Pancreas (tissue), 10 donors: Measurements from ENCODE around the gene TTLL5. TPM values are rescaled to one million over a fixed set of nuclear protein-coding genes. Genes with fewer than 3 reads are reported as not detected.

Experiments
- ATAC-seq, 4 donors: fragments of 200-7000 bp; cut with Tn5 transposase; one replicate each; pipeline versions ENCODE4 v1.8.0 to v1.9.1; 2020; ENCODE audit warnings: mild to moderate bottlenecking in 4 of 4, moderate library complexity in 4 of 4
- DNase-seq, 6 donors: peaks; one replicate each; pipeline ENCODE4 v3.0.0-alpha.2; 2020
- FAIRE-seq: peaks from 2 replicates; lab custom pipeline; 2012; peaks lifted over from hg19 to GRCh38; lab: Jason Lieb, UNC
- H3K27ac ChIP-seq, 4 donors: fragments of 200-600 bp; sonication (generic); 1 replicate in 3 of 4; 2 replicates in 1 of 4; pipeline versions ENCODE4 v1.5.0 to v1.8.0; 2020
- H3K27me3 ChIP-seq, 4 donors: fragments of 200-600 bp; one replicate each; pipeline ENCODE4 v1.8.0; 2021
- H3K36me3 ChIP-seq, 3 donors: fragments of 200-600 bp; sonication (generic) in 1 of 3; one replicate each; pipeline versions ENCODE4 v1.5.0 to v1.8.0; 2020 to 2021
- H3K4me1 ChIP-seq, 3 donors: fragments of 200-600 bp; one replicate each; pipeline ENCODE4 v1.8.0; 2021
- H3K4me3 ChIP-seq, 4 donors: fragments of 200-600 bp; sonication (generic) in 2 of 4; one replicate each; pipeline versions ENCODE4 v1.5.0 to v1.8.0; 2020 to 2021
- H3K9me3 ChIP-seq, 4 donors: fragments of 200-600 bp; one replicate each; pipeline ENCODE4 v1.8.0; 2021
- WGBS, 2 donors: extraction: QIAGEN DNeasy Blood & Tissue Kit; methylation state at CpG; one replicate each; pipeline ENCODE4 v1.1.7; 2013; 5-methylcytosine and 5-hydroxymethylcytosine counted together
- intact Hi-C, 3 donors: fragments of 100-400 bp; cut with DNase I; formaldehyde crosslinking; loops; one replicate each; pipeline versions ENCODE4 v1.11.1 to v1.14.2; 2022
- polyA plus RNA-seq, 2 donors: library from polyadenylated mRNA; stranded (reverse); fragments of 200-250 nt; gene quantifications; one replicate each; pipeline ENCODE4 v1.2.3, GENCODE V29; 2013
- total RNA-seq, 6 donors: library from RNA; stranded (reverse); fragmentation: NEBNext Ultra II Directional in 4 of 6; extraction: Animal tissue kit (Norgen Biotek cat#: 25700) in 4 of 6; gene quantifications; one replicate each; pipeline versions ENCODE4 v1.2.1 to v1.2.4, GENCODE V29; 2021 to 2023
- TF ChIP-seq, protein P1 (sequence below), 4 donors: fragments of 200-600 bp; sonication (generic) in 3 of 4; IDR thresholded peaks; one replicate each; pipeline versions ENCODE4 v1.5.0 to v1.8.0; 2021; ENCODE audit warnings: antibody characterized with exemption in 4 of 4
- donor health status: healthy with polysubstance abuse.
- donor health status: DM: no; HTN: no; CAD: no; lungs with moderate emphysema.
- donor health status: DM: no; HTN: no; CAD: no.
- donor health status: control.
- donor health status: control.
- donor health status: Bipolar disorder and iron deficiency.
- donor health status: DM: yes; HTN: yes; CAD: no.
- donor health status: DM: no; HTN: no; CAD: no.
- donor health status: DM: no; HTN: no; CAD: no.
- donor health status: DM: yes; HTN: yes; CAD: no.

TTLL5 gene
- total and polyA plus RNA-seq, 8 donors: 7.6 to 22.6 (median 12.0) TPM

DNA sequence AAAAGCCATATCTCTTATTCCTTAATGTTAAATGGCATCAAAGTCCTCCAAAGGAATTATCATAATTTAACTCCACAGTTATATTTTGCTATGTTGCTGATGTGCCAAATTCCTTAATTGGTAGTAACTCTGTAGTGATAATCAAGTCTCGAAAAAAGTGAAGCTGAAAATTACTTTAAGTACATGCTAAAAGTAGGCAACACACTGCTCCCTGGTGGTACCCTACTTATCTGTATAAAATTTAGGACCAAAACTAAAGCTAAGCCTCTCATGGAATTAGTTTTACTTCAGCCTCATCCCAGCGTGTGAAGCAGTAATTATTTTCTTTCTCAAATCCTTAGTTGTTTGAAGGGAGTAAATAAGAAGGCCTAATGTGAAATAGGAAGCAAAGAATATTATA is 132.8 kb downstream of the TTLL5 start:
- no peak for DNase-seq
- TF ChIP-seq, protein P1, sequence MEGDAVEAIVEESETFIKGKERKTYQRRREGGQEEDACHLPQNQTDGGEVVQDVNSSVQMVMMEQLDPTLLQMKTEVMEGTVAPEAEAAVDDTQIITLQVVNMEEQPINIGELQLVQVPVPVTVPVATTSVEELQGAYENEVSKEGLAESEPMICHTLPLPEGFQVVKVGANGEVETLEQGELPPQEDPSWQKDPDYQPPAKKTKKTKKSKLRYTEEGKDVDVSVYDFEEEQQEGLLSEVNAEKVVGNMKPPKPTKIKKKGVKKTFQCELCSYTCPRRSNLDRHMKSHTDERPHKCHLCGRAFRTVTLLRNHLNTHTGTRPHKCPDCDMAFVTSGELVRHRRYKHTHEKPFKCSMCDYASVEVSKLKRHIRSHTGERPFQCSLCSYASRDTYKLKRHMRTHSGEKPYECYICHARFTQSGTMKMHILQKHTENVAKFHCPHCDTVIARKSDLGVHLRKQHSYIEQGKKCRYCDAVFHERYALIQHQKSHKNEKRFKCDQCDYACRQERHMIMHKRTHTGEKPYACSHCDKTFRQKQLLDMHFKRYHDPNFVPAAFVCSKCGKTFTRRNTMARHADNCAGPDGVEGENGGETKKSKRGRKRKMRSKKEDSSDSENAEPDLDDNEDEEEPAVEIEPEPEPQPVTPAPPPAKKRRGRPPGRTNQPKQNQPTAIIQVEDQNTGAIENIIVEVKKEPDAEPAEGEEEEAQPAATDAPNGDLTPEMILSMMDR (IDR thresholded peaks at IDR 0.05): no peak
- no peak for FAIRE-seq
- intact Hi-C loops: no loop called here
- no peak overlapping the region for H3K4me3 ChIP-seq
- no peaks in the 10 kb centered on the region for H3K27me3 ChIP-seq
- no peaks in the 10 kb centered on the region for H3K4me1 ChIP-seq
- WGBS, 2 donors: 77 to 82% methylated on average over 2 of the region's 2 CpGs
- peak in 2 of 4 donors; percentile 47 to 61 for ATAC-seq
- H3K36me3 ChIP-seq: no peaks in the 10 kb centered on the region
- no peaks in the 10 kb centered on the region for H3K9me3 ChIP-seq
- no peak overlapping the region for H3K27ac ChIP-seq

DNA sequence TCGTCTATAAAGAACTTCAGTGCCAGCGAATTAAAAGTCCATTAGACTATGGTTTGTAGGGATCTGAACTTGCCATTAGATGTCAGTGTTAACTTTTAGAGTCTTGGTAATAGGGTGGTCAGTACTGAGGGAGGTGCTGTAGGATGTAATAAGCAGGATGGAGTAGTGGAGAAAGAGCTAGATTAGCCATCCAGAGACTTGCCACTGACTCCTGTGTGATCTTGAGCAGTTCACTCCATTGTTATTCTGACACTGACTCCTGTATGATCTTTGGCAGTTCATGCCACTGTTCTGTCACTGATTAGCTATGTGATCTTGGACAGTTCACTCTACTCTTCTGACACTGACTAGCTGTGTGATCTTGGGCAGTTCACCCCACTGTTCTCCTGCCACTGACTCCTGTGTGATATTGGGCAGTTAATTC is 133.6 kb downstream of the TTLL5 start:
- Histone ChIP-seq H3K4me1 (no peaks in the 10 kb centered on the region), H3K4me3 (no peak overlapping the region), H3K36me3 (no peaks in the 10 kb centered on the region), H3K27me3 (no peaks in the 10 kb centered on the region), H3K9me3 (no peaks in the 10 kb centered on the region), H3K27ac (no peak overlapping the region)
- ATAC-seq (peak; percentile 77 to 94 (median 88)), FAIRE-seq (no peak), DNase-seq (no peak)
- intact Hi-C loops: no loop called here
- WGBS, 2 donors: 36 to 49% methylated on average over 2 of the region's 2 CpGs
- TF ChIP-seq, protein P1 (IDR thresholded peaks at IDR 0.05): no peak

DNA sequence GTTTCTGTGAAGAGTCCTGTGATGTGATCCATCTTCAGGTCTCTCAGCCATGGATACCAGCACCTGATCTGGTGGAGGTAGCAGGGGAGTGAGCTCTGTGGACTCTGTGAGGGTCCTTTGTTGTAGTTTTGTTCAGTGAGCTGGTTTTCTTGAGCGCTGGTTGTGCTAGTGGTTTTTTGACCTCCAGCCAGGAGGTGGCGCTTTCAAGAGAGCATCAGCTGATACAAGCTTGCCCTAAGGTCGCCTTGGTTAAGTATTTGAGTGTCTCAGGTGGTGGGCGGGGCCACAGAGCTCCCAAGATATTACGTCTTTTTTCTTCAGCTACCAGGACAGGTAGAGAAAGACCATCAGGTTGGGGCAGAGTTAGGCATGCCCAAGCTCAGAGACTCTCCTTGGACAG is 139.7 kb downstream of the TTLL5 start:
- ATAC-seq: no peak
- TF ChIP-seq, protein P1 (IDR thresholded peaks at IDR 0.05): no peak
- WGBS, 2 donors: 96 to 99% methylated on average over 5 of the region's 5 CpGs
- DNase-seq: peak in 1 of 6 donors; percentile 6
- Histone ChIP-seq H3K27ac (no peak overlapping the region), H3K4me1 (no peaks in the 10 kb centered on the region), H3K9me3 (no peaks in the 10 kb centered on the region), H3K27me3 (no peaks in the 10 kb centered on the region), H3K4me3 (no peak overlapping the region), H3K36me3 (peaks cover 0 to 3% (median 0%) of the 10 kb centered on the region in 3 donors)
- intact Hi-C loops: no loop called here
- no peak for FAIRE-seq

DNA sequence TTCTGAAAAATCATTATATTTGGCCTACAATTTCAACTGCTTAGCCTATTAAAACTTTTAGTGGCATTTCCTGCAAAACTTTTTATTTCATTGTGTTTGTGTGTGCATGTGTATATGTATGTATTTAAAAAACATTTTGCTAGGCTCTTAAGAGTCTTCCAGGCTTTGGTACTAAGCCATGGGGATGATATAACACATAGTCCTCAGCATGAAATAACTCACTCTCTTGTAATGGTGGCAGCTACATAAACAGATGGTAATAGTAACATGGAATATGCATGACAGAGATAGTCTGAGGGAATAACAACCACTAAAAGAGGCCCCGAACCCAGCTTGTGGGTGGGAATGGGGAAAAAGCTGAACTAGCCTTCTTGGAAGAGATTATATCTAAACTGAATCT is 141.4 kb downstream of the TTLL5 start:
- Histone ChIP-seq H3K27ac (no peak overlapping the region), H3K4me1 (no peaks in the 10 kb centered on the region), H3K4me3 (no peak overlapping the region), H3K9me3 (no peaks in the 10 kb centered on the region), H3K36me3 (peaks cover 0 to 3% (median 0%) of the 10 kb centered on the region in 3 donors), H3K27me3 (no peaks in the 10 kb centered on the region)
- FAIRE-seq: no peak
- intact Hi-C loops: no loop called here
- TF ChIP-seq, protein P1 (IDR thresholded peaks at IDR 0.05): no peak
- WGBS, 2 donors: 96 to 97% methylated on average over 1 of the region's 1 CpG
- no peak for ATAC-seq
- no peak for DNase-seq

DNA sequence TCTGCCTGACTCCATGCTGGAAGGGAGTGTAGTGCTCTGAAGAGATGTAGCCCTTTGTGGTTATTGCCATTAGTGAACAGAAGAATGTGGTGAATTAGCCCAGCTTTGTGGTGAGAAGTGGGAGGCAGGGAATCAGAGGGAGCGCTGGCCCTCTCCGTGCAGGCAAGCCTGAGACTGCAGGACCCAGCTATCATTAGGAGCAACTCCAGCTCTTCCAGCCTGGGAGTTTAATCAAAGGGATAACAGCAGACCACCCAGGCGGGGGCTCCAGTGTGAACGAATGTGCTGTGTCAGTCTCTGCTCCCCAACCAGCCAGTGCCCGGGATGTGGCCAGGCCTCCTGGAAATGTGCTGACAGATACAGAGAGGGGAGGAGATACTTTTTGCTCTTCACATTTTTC is 142.7 kb downstream of the TTLL5 start:
- peak in 1 of 6 donors; percentile 17 for DNase-seq
- Histone ChIP-seq H3K9me3 (no peaks in the 10 kb centered on the region), H3K27me3 (no peaks in the 10 kb centered on the region), H3K36me3 (peaks cover 0 to 3% (median 0%) of the 10 kb centered on the region in 3 donors), H3K27ac (no peak overlapping the region), H3K4me3 (no peak overlapping the region), H3K4me1 (no peaks in the 10 kb centered on the region)
- no peak for FAIRE-seq
- TF ChIP-seq, protein P1 (IDR thresholded peaks at IDR 0.05): no peak
- no peak for ATAC-seq
- WGBS, 2 donors: 89 to 96% methylated on average over 5 of the region's 5 CpGs
- intact Hi-C loops: no loop called here
